ENCODE results near the gene EIF2B2.

Gene EIF2B2

DNA sequence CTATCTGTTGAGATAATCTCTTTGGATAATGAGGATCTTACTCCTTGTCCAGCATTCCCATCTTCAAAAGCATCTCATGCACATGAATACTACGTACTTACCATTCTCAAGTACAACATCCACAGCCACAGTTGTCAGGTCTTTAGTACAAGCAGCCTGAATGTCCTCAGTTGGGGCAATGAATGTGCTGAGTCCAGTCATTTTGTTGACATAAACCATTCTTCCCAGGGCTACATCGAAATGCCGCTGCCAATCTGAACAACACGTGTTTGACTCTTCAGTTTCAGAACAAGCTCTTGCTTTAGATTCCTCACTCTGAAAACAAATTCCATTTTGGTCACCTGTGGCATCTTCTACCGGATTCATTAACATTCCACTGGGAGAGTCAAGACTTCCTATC lies 43.6 kb downstream of the EIF2B2 start:
- DNase-seq: no peak

DNA sequence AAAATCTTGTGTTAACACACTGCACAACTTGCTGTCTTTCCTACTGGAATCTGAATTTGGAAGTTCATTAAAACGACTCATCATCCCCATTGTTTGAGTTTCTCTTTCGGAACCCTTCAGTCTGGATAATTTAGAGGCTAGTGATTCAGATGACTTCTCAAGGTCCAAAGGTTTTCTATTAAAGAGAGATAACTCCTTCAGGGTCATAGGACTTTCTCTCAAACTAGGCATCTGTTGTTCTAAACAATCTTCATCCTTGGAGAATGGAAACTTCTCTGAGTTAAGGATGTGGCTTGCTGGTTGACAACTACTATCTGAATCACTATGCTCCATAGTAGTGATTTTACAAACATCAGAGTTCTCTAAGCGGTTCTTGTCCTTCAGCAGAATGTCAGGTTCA lies 44.2 kb downstream of the EIF2B2 start:
- DNase-seq: no peak

DNA sequence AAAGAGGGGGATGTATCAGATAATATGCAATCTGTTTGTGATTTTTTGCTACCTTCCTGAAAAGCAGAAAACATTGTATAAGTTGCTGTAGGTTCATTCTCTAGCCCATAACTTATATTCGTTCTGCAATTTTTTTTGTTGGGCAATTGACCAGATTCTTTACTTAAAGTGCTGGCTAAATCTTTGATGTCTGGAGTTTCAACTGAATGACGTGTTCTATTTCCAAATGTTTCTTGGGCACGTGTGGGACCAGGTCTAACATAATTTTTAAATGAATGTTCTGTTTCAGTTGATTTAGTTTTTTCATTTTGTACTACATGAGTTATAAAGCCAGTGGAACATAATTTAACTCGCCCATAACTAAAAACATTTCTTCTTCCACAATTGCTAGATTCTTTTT lies 44.8 kb downstream of the EIF2B2 start:
- no peak for DNase-seq

DNA sequence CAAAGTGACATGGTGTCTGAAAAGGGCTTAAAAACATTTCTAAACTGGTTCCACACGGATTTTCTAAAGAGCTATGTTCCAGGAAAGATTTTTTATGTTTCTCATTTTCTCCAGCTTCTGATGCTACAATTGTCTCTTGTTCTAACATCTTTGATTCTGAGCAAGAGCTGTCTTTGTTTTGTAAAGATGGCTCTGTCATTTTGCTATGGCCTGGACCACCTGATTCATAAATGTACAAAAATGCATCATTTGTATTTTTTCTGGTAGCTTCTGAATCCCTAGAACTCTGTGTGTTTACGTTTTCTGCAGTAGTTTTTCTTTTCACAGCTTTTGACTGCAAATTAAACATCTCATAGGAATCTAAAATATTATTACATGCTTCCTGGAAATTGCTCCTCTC lies 45.4 kb downstream of the EIF2B2 start:
- no peak for DNase-seq

DNA sequence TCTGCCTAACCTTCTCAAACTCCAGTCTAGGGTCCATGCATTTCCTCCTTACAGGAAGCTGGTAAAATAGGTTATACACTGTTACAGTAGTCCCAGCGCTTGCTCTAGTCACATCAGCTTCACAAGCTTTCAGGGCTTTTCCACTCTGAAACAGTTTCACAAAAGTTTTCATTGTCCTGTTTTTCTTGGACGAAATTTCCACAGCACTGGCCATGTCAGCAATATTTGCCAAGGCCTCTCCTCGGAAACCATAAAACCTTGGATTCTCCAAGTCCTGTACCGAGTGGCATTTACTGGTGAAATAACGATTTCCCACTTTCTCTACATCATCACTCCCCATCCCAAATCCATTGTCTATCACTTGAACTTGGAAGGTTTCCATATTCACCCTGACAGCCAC lies 46.4 kb downstream of the EIF2B2 start:
- no peak for DNase-seq

DNA sequence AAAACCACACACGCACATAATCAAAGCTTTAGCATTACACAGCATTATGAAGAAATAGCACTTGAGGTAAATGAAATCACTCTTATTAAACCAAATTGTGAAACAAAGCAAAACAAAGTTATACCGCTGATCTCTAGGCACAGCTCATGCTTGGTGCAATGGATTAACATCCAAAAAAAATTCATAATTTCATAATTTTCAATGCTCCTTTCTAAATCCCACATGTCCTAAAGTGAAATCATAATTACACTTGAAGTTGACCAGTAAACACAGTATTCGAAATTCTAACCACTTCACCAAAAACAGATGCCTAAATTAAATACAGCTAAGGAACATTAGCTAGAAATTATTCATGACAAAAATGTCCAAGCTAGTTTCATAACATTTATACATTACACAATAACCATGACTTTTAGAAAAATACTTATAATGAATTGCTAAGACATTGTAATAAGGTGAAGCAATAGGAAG lies 47.0 kb downstream of the EIF2B2 start:
- DNase-seq: no peak

DNA sequence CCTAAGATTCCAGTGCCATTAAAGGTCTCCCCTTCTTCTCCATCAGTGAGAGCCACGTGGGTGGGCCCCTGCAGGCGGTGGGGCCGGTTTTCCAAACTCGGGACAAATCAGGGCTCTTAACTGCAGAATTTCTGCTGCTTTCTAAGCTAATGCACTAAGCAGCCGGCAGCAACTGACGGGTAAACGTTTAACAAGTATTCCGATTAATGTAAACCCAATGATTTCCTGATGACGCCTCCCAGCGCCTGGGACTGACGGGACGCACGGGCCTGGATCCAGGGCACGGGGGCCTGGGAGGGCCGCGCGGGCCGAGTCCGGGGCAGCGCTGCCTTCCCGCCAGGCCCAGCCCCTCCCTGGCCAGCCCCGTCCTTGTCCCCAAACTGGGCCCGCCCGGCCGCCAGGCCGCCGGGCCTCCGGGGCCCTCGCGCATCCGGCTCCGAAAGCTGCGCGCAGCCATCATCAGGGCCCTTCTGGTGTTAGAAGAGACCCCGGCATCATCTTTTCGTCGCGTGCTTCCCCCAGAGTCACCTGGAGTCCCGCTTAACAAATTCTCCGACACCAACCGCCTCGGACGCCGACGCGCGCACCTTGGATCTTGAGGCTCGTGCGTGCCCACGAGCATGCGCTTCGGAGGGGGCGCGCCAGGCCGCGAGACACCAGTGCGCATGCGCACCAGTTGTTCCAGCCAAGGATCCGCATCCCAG lies 48.3 kb downstream of the EIF2B2 start, which contains the start of gene MLH3:
Gene MLH3 (minus strand): TSS at position 616 of the 704 bp plus-strand sequence. CDS start 1,812 bp downstream, outside the sequence.
- peak; percentile 82 for DNase-seq

DNA sequence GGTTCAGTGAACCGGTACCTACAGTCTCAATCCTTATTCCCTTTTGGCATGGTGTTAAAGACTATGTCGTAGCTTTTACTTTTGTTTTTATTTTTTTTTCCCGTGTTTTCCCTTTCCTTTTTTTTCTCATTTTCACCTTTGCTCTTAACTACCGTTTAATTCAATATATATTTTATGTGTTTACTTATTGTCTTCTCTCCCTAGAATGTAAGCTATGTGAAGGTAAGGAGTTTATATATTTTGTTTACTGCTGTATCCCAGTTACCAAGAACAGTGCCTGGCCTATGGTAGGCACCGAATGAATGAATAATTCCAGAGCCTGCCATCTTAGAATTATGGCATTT lies 48.8 kb downstream of the EIF2B2 start:
- no peak for DNase-seq

DNA sequence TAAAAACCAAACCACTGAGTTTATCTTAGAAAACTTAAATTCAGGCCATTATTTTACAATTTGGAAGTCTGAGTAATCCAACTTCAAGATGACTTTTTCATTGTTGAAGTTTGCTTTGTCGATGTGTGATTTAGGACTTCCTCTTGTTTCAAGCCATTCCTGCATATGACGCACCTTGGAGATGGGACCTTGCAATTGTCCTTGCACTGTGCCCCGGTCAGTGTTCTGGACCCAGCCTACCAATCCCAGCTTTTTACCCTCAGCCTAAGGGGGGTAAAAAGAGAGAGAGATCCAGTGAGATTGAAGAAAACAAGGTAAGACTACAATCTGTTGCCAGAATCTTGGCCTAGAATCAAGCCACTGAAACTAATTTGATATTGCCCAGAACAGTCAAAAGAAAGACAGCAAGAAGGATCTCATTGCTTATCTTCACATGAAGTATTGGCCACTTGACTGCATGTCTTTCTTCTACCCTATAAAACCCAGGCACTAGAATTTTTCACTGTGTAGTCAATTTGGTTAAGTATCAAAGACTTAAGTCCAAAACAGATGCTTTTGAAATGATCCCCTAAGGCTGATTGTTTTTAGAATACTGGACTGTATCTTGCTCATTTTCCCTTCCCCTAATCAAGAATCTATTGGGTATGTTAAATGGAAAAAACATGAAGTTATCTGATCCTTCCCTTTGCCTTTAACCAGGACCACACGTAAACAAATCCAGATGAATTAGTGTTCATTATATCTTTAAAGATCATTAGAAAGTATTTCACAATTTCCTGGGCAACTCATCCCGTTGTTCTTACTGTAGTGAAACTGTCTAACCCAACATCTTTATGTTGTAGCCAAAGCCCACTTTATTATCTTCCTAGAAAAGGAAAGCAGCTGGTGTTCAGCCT lies 50.9 kb downstream of the EIF2B2 start:
- DNase-seq: no peak

DNA sequence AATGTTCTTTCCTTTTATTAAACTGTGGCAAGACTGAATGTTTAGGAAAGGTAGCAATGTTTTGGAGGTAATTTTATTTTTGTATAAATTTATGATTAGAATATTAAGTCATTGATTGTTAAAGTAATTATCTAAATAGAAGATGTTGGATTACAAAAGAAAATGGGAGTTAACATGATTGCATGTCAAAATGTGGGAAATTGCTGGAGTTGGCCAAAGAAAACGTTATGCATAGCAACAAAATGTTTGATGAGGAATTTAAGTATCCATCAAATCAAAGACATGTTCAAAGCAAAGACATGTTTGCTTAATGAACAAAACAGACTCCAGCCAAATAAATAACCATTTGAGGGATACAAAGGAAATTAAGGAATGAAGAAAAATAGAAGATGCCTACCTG lies 51.7 kb downstream of the EIF2B2 start:
- no peak for DNase-seq

DNA sequence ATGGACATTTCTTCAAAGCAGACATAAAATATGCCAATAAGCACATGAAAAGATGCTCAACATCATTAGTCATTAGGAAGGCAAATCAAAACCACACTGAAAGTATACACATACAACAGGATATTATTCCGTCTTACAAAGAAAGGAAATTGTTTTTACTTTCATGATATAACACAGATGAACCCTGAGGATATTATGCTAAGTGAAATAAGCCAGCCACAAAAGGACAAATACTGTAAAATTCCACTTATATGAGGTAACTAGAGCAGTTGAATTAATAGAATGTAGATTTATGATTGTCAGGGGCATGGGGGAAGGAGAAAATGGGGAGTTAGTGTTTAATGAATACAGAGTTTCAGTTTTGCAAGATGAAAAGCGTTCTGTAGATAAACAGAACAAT lies 56.9 kb downstream of the EIF2B2 start:
- no peak for DNase-seq

DNA sequence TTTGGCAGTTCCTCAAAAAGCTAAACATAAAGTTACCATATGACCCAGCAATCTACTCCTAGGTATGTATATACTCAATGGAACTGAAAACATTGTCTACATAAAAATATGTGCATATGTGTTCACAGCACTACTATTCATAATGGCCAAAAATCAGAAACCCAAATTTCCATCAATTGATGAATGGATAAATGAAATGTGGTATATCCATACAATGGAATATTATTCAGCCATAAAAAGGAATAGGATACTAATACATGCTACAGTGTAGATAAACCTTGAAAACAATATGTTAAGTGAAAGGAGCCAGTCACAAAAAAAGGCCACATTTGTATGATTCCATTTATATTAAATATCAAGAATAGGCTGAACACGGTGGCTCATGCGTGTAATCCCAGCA lies 57.7 kb downstream of the EIF2B2 start:
- DNase-seq: no peak

Data from OCI-M1 (cell line).